HEK293 (cell line): ENCODE results near the gene LAMTOR1.
A peak's percentile ranks its signal among the peaks of the same experiment; 100 is the strongest.

Source experiments
- CTCF ChIA-PET: fragments of 350-600 bp; formaldehyde crosslinking; extraction: SDS; loops from one replicate; lab custom pipeline; 2021; ENCODE audit warnings: antibody characterized with exemption; lab: Yijun Ruan, JAX
- POLR2A ChIA-PET: fragments of 300-600 bp; formaldehyde crosslinking; extraction: SDS; loops from one replicate; lab custom pipeline; 2020; ENCODE audit warnings: antibody characterized with exemption, inconsistent platforms; lab: Yijun Ruan, JAX
- H3K27ac ChIP-seq: fragments of 200-500 bp; sonication (Bioruptor generic); 2 replicates; pipeline ENCODE4 v1.5.1; 2014; ENCODE audit warnings: low read depth, low read length, control low read depth, inconsistent platforms; ENCODE audit errors: extremely low read depth
- H3K36me3 ChIP-seq, 2 experiments: fragments of 200-500 bp in 1 of 2; sonication (Bioruptor generic) in 1 of 2; 1 replicate in 1 of 2; 2 replicates in 1 of 2; pipeline ENCODE4 v1.5.1; 2014 to 2017; ENCODE audit warnings: inconsistent platforms in 2 of 2, low read length in 2 of 2; ENCODE audit not compliant: control insufficient read depth in 2 of 2, insufficient read depth in 1 of 2
- H3K4me1 ChIP-seq: fragments of 200-500 bp; sonication (Bioruptor generic); 2 replicates; pipeline ENCODE4 v1.5.1; 2014; ENCODE audit warnings: mild to moderate bottlenecking, low read length, inconsistent platforms; ENCODE audit not compliant: control insufficient read depth, insufficient read depth
- H3K4me3 ChIP-seq: 2 replicates; pipeline ENCODE4 v1.5.1; 2011; ENCODE audit warnings: low read depth, mild to moderate bottlenecking, control low read depth, low read length, moderate library complexity
- H3K9me3 ChIP-seq: fragments of 200-500 bp; sonication (Bioruptor generic); 2 replicates; pipeline ENCODE4 v1.5.1; 2014; ENCODE audit warnings: low read depth, low read length, inconsistent platforms; ENCODE audit not compliant: control insufficient read depth, insufficient read depth
- CTCF ChIP-seq: fragments of 450-650 bp; formaldehyde crosslinking; IDR thresholded peaks from 2 replicates; pipeline ENCODE4 v1.5.1; 2016; ENCODE audit warnings: missing biosample characterization, missing genetic modification characterization
- GLIS2 ChIP-seq: fragments of 450-650 bp; formaldehyde crosslinking; IDR thresholded peaks from 2 replicates; pipeline ENCODE4 v1.5.1; 2016; ENCODE audit warnings: missing biosample characterization, missing genetic modification characterization
- HOXD13 ChIP-seq: sonication (generic); formaldehyde crosslinking; IDR thresholded peaks from 2 replicates; pipeline ENCODE4 v1.8.0; 2022; ENCODE audit warnings: missing genetic modification reagents, borderline replicate concordance
- KLF17 ChIP-seq: fragments of 450-650 bp; formaldehyde crosslinking; IDR thresholded peaks from 2 replicates; pipeline ENCODE4 v1.5.1; 2016; ENCODE audit warnings: missing biosample characterization, missing genetic modification characterization
- MYNN ChIP-seq: fragments of 450-650 bp; formaldehyde crosslinking; IDR thresholded peaks from 2 replicates; pipeline ENCODE4 v1.5.1; 2016; ENCODE audit warnings: missing biosample characterization, missing genetic modification characterization, borderline replicate concordance
- OVOL3 ChIP-seq: fragments of 450-650 bp; formaldehyde crosslinking; IDR thresholded peaks from 2 replicates; pipeline ENCODE4 v1.5.1; 2016; ENCODE audit warnings: missing biosample characterization, missing genetic modification characterization
- SCRT2 ChIP-seq: fragments of 450-650 bp; formaldehyde crosslinking; IDR thresholded peaks from 2 replicates; pipeline ENCODE4 v1.5.1; 2016; ENCODE audit warnings: missing biosample characterization, missing genetic modification characterization
- TSHZ1 ChIP-seq: fragments of 450-650 bp; formaldehyde crosslinking; IDR thresholded peaks from 2 replicates; pipeline ENCODE4 v1.5.1; 2016; ENCODE audit warnings: missing biosample characterization, missing genetic modification characterization, borderline replicate concordance
- ZBTB17 ChIP-seq: fragments of 450-650 bp; formaldehyde crosslinking; IDR thresholded peaks from 2 replicates; pipeline ENCODE4 v1.5.1; 2016; ENCODE audit warnings: missing biosample characterization, missing genetic modification characterization
- ZEB2 ChIP-seq: fragments of 450-650 bp; formaldehyde crosslinking; IDR thresholded peaks from 2 replicates; pipeline ENCODE4 v1.5.1; 2016; ENCODE audit warnings: missing biosample characterization, missing genetic modification characterization
- ZNF169 ChIP-seq: fragments of 450-650 bp; formaldehyde crosslinking; IDR thresholded peaks from 2 replicates; pipeline ENCODE4 v1.5.1; 2016; ENCODE audit warnings: missing biosample characterization, missing genetic modification characterization
- ZNF211 ChIP-seq: fragments of 450-650 bp; formaldehyde crosslinking; IDR thresholded peaks from 2 replicates; pipeline ENCODE4 v1.5.1; 2016; ENCODE audit warnings: low read depth, missing biosample characterization, missing genetic modification characterization
- ZNF24 ChIP-seq: fragments of 450-650 bp; formaldehyde crosslinking; IDR thresholded peaks from 2 replicates; pipeline ENCODE4 v1.5.1; 2016; ENCODE audit warnings: missing biosample characterization, missing genetic modification characterization
- ZNF362 ChIP-seq: fragments of 450-650 bp; formaldehyde crosslinking; IDR thresholded peaks from 2 replicates; pipeline ENCODE4 v1.5.1; 2016; ENCODE audit warnings: missing biosample characterization, missing genetic modification characterization
- ZNF366 ChIP-seq: fragments of 450-650 bp; formaldehyde crosslinking; conservative IDR thresholded peaks from 2 replicates; pipeline ENCODE4 v1.5.1; 2016; ENCODE audit warnings: missing biosample characterization, missing genetic modification characterization
- ZNF433 ChIP-seq: fragments of 450-650 bp; formaldehyde crosslinking; IDR thresholded peaks from 2 replicates; pipeline ENCODE4 v1.5.1; 2016; ENCODE audit warnings: missing biosample characterization, missing genetic modification characterization, low read depth
- ZNF521 ChIP-seq: fragments of 450-650 bp; formaldehyde crosslinking; IDR thresholded peaks from 2 replicates; pipeline ENCODE4 v1.5.1; 2017; ENCODE audit warnings: missing biosample characterization, mild to moderate bottlenecking, missing genetic modification characterization
- ZNF529 ChIP-seq: fragments of 450-650 bp; formaldehyde crosslinking; IDR thresholded peaks from 2 replicates; pipeline ENCODE4 v1.5.1; 2017; ENCODE audit warnings: missing genetic modification characterization, missing biosample characterization; ENCODE audit not compliant: insufficient replicate concordance
- ZNF701 ChIP-seq: fragments of 450-650 bp; formaldehyde crosslinking; IDR thresholded peaks from 2 replicates; pipeline ENCODE4 v1.5.1; 2016; ENCODE audit warnings: missing biosample characterization, missing genetic modification characterization
- ZNF777 ChIP-seq: fragments of 450-650 bp; formaldehyde crosslinking; IDR thresholded peaks from 2 replicates; pipeline ENCODE4 v1.5.1; 2017; ENCODE audit warnings: missing biosample characterization, missing genetic modification characterization, borderline replicate concordance
- ZNF830 ChIP-seq: fragments of 450-650 bp; IDR thresholded peaks from 2 replicates; pipeline ENCODE4 v1.5.0; 2018; ENCODE audit warnings: missing biosample characterization, missing genetic modification characterization, low read depth, mild to moderate bottlenecking, moderate library complexity
- ZSCAN23 ChIP-seq: fragments of 450-650 bp; formaldehyde crosslinking; IDR thresholded peaks from 2 replicates; pipeline ENCODE4 v1.5.1; 2016; ENCODE audit warnings: missing biosample characterization, missing genetic modification characterization

The LAMTOR1 gene

GRCh38 chr11:72075109-72075508 lies 28.0 kb downstream of the LAMTOR1 start (continued):
- TF ChIP-seq ZNF362 (no peak), ZNF433 (no peak), ZNF701 (tag by site-specific recombination) (no peak), ZNF521 (tag by site-specific recombination) (no peak), HOXD13 (CRISPR knock-in tag) (no peak), GLIS2 (no peak)

- TF ChIP-seq TSHZ1 (tag by site-specific recombination) (no peak), ZBTB17 (tag by site-specific recombination) (peak; percentile 73)
- Histone ChIP-seq H3K4me1 (peaks cover 2% of the 10 kb centered on the region; the same call in 1 of the 2 replicates), H3K4me3 (no peak overlapping the region), H3K27ac (no peak overlapping the region), H3K36me3 (peaks cover 0 to 27% of the 10 kb centered on the region in 2 experiments; a peak in 2 of 3 replicates), H3K9me3 (no peaks in the 10 kb centered on the region)
- ChIA-PET CTCF (interaction anchor here (0.5 to 1.9 kb wide), 5 partner anchors 20 to 73 kb away, joined by 3 to 6 read pairs (median 3); no protein-coding TSS in a partner anchor), POLR2A (interaction anchor here (0.6 kb wide), 1 partner anchor 153 kb away, joined by 4 read pairs; no protein-coding TSS in a partner anchor)
Measured at GRCh38 chr11:72072348-72072747, 30.7 kb downstream of the LAMTOR1 start.

GRCh38 chr11:72070491-72070890 lies 32.6 kb downstream of the LAMTOR1 start:
- Histone ChIP-seq H3K4me1 (peaks cover 2% of the 10 kb centered on the region; the same call in 1 of the 2 replicates), H3K9me3 (no peaks in the 10 kb centered on the region), H3K36me3 (peaks cover 6 to 33% of the 10 kb centered on the region in 2 experiments; a peak in 2 of 3 replicates), H3K4me3 (no peak overlapping the region), H3K27ac (no peak overlapping the region)
- POLR2A ChIA-PET = interaction anchor here (1.3 kb wide), 1 partner anchor 8 kb away, joined by 3 read pairs; no protein-coding TSS in a partner anchor
- CTCF ChIA-PET = no interaction called here
- no peak for TF ChIP-seq CTCF
- TF ChIP-seq ZSCAN23 (tag by site-specific recombination) = no peak
- no peak for TF ChIP-seq ZNF366 (tag by site-specific recombination)
- no peak for TF ChIP-seq OVOL3 (tag by site-specific recombination)
- no peak for TF ChIP-seq ZNF529
- no peak for TF ChIP-seq ZNF169
- TF ChIP-seq KLF17 (tag by site-specific recombination) = no peak
- no peak for TF ChIP-seq ZNF830 (tag by site-specific recombination)
- TF ChIP-seq ZNF24 (tag by site-specific recombination) = no peak
- TF ChIP-seq SCRT2 = no peak
- no peak for TF ChIP-seq ZNF777
- TF ChIP-seq ZNF211 (tag by site-specific recombination) = no peak
- TF ChIP-seq MYNN = no peak
- TF ChIP-seq ZEB2 (tag by site-specific recombination) = no peak
